Activated CD4-positive, CD25-positive, alpha-beta regulatory T cell treated with anti-CD3 and anti-CD28 coated beads, Interleukin-2, amount 50 U/mL, for 16 hours (primary cell): ENCODE results near the gene STX1B.

Experiments
- DNase-seq: peaks from one replicate; pipeline ENCODE4 v3.0.0-alpha.2; 2020; ENCODE audit warnings: low read depth, low spot score

Gene STX1B

GRCh38 chr16:30979170-30980022 is 31.0 kb downstream of the STX1B start:
- no peak for DNase-seq

DNA sequence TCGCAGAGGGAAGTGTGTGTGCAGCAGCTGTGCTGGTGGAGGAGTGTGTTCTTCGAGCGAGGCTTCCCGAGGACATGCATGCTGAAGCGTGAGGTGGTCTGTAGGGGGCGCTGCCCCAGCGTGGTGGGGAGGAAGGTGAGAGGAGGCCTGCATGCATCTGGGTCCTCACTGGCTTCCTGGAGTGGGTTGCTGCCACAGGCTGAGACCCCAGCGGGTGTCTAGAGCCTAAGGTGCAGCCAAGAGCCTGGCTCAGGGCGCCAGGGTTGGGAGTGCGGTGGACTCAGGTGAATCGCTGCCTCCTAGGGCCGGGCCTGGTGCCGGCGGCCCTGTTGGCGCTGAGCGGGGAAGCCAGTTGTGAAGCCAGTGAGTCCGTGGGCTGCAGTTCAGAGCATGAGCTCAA is 32.9 kb downstream of the STX1B start:
- DNase-seq: no peak

- DNase-seq: no peak
Observed at GRCh38 chr16:30976486-30976885, 34.0 kb downstream of the STX1B start.

GRCh38 chr16:30974348-30974747 is 36.1 kb downstream of the STX1B start:
- DNase-seq: no peak

DNA sequence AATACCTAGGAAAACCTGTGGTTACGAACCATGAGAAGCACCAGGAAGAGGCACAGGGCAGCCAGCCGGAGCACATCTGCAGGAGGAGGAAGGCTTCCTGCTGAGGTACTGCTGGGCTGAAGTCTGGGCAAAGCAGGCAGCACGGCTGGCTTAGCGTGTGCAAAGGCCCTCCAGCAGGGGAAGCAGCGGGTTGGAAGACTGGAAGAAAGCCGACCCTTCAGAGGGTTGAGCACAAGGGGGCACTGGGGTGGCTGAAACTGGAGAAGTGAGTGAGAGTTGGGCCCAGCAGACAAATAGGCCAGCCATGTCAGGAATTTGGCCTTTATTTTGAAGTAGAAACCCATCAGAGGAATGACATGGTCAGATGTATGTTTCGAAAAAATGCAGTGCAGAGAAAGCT is 37.6 kb downstream of the STX1B start:
- no peak for DNase-seq

- no peak for DNase-seq
Observed at GRCh38 chr16:30971298-30971697, 39.1 kb downstream of the STX1B start.

DNA sequence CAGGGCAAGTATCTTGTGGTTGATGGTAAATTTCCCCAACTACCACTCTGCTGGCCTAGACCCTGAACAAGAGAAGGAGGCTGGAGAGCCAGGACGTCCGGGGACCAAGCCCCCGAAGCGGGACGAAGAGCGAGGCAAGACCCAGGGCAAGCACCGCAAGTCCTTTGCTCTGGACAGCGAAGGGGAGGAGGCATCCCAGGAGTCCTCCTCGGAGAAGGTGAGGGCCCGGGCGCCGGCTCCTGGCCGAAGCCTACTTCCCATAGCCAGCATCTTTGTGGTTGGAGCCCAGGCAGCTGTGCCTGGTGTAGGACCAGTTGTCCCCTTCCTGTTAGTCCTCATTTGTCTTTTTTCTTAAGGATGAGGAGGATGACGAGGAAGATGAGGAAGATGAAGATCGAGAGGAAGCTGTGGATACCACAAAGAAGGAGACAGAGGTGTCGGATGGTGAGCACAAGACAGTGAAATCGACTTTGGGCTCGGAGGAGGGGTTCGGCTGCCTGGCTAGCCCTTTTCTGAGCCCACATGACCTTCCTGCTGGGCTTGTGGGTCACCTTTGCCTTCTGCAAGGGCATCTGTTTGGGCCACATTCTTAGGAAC is 41.1 kb downstream of the STX1B start:
- DNase-seq: no peak

- no peak for DNase-seq
Observed at GRCh38 chr16:30967795-30968194, 42.6 kb downstream of the STX1B start.

GRCh38 chr16:30966033-30966619 is 44.3 kb downstream of the STX1B start:
- no peak for DNase-seq

DNA sequence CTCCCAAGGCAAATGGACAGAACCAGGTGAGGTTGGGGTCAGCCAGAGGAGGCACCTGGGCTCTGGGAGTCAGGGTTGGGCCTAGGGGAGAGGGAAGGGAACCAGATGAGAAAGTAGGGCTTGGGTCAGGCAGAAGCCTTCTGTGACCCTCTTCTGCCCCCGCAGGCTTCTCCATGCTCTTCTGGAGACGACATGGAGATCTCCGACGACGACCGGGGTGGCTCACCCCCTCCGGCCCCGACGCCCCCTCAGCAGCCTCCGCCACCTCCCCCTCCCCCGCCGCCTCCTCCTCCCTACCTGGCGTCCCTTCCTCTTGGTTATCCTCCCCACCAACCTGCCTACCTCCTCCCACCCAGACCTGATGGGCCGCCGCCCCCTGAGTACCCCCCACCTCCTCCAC is 45.0 kb downstream of the STX1B start:
- no peak for DNase-seq

GRCh38 chr16:30964574-30965226 is 45.7 kb downstream of the STX1B start:
- no peak for DNase-seq

DNA sequence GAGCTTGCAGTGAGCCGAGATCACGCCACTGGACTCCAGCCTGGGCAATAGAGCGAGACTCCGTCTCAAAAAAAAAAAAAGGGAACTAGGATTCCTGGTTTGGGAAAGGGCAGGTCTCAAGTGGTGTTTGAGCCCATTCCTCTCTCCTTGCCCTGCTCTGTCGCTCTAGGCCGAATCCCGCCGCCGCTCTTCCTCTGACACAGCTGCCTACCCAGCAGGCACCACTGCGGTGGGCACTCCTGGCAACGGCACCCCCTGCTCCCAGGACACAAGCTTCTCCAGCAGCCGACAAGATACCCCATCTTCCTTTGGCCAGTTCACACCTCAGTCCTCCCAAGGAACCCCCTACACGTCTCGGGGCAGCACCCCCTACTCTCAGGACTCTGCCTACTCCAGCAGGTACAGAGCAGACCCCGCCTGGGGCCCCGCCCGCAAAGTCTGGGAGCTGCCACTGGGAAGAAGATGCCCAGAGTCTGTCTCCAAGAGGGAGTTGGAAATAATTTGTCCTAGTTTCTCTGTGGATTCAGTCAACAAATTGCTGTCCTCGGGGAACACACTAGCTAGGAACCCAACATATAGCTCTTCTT is 46.4 kb downstream of the STX1B start:
- no peak for DNase-seq

DNA sequence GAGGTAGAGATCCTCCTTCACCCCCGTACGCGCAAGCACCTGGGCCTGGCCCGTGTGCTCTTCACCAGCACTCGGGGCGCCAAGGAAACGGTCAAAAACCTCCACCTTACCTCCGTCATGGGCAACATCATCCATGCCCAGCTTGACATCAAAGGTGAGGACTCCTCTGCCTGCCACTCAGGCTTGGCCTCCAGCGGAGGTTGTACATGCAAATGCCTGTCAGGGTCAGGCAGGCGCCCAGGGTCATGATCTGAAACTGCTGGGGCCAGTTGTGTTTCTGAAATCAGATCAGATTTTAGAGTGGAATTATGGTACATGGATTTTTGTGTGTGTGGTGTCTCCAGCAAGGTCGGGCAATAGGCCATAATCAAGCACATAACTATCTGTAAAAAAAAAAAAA is 49.1 kb downstream of the STX1B start:
- no peak for DNase-seq

GRCh38 chr16:30958175-30959079 is 52.0 kb downstream of the STX1B start:
- DNase-seq: peak; percentile 29

DNA sequence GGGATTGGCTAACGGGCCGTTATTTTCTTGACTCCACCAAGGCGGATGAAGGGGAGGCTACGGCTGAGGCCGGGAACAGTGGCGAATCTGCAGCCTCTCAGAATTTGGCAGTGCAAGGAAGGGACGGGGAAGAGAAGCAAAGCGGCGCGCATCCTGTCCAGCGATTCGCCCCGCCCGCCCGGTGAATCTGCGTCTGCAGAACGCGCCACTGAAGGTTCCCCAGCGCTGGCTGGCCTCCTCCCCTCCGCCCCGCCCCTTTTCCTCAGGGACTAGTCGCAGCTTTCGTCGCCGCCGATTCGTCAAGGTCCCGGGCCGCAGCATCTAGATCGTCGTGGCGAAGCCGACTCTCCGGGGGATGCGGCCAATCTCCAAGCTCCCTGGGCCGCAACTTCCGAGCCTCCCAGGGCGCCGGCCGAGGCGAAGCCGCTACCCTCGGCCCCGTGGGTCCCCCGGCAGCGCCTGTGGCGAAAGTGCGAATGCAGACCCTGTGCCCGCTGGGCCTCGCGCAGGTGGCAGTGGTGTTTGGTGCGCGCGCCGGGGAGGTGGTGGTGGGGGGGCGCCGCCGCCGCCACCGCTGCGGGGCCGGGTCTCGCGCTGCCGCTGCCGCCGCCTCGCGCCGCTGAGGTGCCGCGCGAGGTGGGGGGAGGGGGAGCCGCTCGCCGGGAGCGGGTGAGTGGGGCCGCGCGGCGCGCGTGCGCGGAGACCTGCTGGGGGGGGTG is 52.8 kb downstream of the STX1B start, which contains the start of gene SETD1A:
SETD1A (plus strand) TSS at position 299 of the 719 bp plus-strand sequence. CDS start 978 bp downstream, outside the sequence.
- peak; percentile 94 for DNase-seq

DNA sequence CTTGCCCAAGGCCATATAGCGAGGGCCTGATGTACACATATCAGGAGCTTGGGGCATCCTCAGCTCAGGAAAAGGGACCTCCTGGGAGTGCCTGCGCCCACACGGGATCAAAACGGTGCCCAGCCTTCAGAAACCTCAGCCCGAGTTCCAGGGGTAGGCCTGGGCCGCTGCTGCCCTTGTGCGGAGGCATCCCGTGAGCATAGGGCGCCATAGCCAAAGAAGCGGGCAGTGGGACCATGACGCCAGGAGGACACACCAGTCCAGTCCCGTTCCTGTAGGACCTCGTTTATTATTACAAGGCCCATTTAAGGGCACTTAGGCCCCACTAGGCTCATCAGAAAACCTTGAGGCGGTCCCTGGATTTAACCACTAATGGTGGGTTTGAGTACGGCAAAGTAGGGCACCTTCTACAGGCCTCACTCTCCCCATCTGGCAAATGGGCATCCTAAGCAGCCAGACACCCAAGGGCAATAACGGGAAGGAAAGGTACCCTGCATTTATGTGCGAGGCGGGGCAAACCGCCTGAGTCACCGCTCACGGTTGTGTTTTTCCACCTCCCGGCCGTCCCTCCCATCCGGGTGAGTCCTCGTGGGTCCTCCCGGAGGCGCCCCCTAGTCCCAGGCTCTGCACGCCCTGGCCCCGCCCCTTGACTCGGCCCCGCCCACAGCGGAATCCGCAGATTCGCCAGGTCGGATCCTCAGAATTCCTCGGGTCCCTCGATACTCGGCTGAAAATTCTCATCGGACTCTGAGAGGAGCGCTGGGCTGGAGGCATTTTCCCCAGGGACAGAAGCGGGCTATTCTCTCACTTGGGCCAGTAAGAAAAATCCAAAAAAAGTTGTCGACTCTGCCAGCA is 53.6 kb downstream of the STX1B start:
- DNase-seq: peak; percentile 76

DNA sequence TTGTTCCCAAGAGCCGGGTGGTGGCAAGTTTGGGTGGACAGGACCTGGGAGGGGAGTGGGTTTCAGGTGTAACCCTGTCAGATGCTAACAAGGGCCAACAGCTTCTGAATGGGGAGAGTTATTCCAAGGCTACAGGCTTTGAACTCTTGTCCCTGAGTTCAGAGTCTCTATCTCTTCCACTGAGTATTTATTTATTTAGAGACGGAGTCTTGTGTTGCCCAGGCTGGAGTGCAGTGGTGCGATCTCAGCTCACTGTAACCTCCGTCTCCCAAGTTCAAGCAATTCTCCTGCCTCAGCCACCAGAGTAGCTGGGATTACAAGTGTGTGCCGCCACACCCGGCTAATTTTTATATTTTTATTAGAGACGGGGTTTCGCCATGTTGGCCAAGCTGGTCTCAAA is 55.4 kb downstream of the STX1B start:
- DNase-seq: no peak

GRCh38 chr16:30953511-30954124 is 56.8 kb downstream of the STX1B start:
- DNase-seq: no peak

DNA sequence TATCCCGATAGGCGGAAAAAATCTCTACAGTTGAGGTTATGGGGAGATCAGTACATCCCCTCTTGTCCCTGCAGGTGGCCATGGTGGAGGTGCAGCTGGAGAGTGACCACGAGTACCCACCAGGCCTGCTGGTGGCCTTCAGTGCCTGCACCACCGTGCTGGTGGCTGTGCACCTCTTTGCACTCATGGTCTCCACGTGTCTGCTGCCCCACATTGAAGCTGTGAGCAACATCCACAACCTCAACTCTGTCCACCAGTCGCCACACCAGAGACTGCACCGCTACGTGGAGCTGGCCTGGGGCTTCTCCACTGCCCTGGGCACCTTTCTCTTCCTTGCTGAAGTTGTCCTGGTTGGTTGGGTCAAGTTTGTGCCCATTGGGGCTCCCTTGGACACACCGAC is 57.3 kb downstream of the STX1B start:
- DNase-seq: no peak
